Activated T-cell treated with anti-CD3 and anti-CD28 coated beads, Interleukin-2, amount 50 U/mL, for 1 hour (primary cell): Measurements from ENCODE around the gene FBXO31.

Source experiments
- DNase-seq: peaks from one replicate; pipeline ENCODE4 v3.0.0-alpha.2; 2020

FBXO31 gene

GRCh38 chr16:87383505-87384161, at the start of gene FBXO31:
Gene FBXO31 (minus strand): TSS chr16:87383776. CDS start chr16:87383744, 32 bp downstream.
- DNase-seq, result peak; percentile 95

GRCh38 chr16:87432330-87432915, 48.8 kb upstream of the FBXO31 start:
- no peak for DNase-seq

- no peak for DNase-seq
Measured at GRCh38 chr16:87431926-87432325, 48.4 kb upstream of the FBXO31 start.

GRCh38 chr16:87426423-87427215, 43.0 kb upstream of the FBXO31 start:
- no peak for DNase-seq

- DNase-seq, result no peak
Measured at GRCh38 chr16:87425941-87426340, 42.4 kb upstream of the FBXO31 start.

- DNase-seq, result no peak
Measured at GRCh38 chr16:87424266-87424665, 40.7 kb upstream of the FBXO31 start.

GRCh38 chr16:87423429-87423828, 39.9 kb upstream of the FBXO31 start:
- no peak for DNase-seq

GRCh38 chr16:87422106-87422505, 38.5 kb upstream of the FBXO31 start:
- DNase-seq, result no peak

- DNase-seq, result no peak
Measured at GRCh38 chr16:87421003-87421912, 37.7 kb upstream of the FBXO31 start.

- DNase-seq, result no peak
Measured at GRCh38 chr16:87420026-87421002, 36.7 kb upstream of the FBXO31 start.

- DNase-seq, result no peak
Measured at GRCh38 chr16:87418644-87419043, 35.1 kb upstream of the FBXO31 start.

- no peak for DNase-seq
Measured at GRCh38 chr16:87418216-87418615, 34.6 kb upstream of the FBXO31 start.

- DNase-seq, result no peak
Measured at GRCh38 chr16:87417528-87417910, 33.9 kb upstream of the FBXO31 start.

- peak; percentile 35 for DNase-seq
Measured at GRCh38 chr16:87416826-87417527, 33.4 kb upstream of the FBXO31 start.

- no peak for DNase-seq
Measured at GRCh38 chr16:87415441-87415840, 31.9 kb upstream of the FBXO31 start.

GRCh38 chr16:87414251-87414680, 30.7 kb upstream of the FBXO31 start:
- no peak for DNase-seq

- DNase-seq, result no peak
Measured at GRCh38 chr16:87412996-87413421, 29.4 kb upstream of the FBXO31 start.

GRCh38 chr16:87412371-87412995, 28.9 kb upstream of the FBXO31 start:
- no peak for DNase-seq

GRCh38 chr16:87411375-87412271, 28.0 kb upstream of the FBXO31 start:
- DNase-seq, result no peak
